ENCODE results near the gene RHAG.

DNA sequence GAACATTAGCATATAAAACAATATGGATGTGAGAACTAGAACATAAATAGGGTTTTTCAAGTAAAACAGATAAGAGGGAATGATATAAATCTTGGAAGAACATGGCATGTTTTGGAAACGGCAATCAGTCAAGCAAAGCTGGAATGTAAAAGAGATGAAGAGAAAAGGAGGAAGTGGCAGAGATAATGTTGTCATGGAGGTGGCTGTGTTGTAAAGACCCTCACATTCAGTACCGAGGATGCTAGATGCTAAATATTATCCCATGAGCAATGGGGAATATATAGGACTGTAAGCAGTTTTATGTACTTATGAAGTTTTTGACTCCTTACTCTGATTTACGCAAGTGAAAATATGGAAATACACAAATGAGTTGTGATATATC is 702 bp upstream of the RHAG start:
- TF ChIP-seq EZH2 (optimal IDR thresholded peaks at IDR 0.05; ENCODE audit: low read depth, low read length) (no peak), EZH2phosphoT487 (IDR thresholded peaks at IDR 0.05; ENCODE audit: low read length) (no peak)
- TF ChIP-seq, protein P1, sequence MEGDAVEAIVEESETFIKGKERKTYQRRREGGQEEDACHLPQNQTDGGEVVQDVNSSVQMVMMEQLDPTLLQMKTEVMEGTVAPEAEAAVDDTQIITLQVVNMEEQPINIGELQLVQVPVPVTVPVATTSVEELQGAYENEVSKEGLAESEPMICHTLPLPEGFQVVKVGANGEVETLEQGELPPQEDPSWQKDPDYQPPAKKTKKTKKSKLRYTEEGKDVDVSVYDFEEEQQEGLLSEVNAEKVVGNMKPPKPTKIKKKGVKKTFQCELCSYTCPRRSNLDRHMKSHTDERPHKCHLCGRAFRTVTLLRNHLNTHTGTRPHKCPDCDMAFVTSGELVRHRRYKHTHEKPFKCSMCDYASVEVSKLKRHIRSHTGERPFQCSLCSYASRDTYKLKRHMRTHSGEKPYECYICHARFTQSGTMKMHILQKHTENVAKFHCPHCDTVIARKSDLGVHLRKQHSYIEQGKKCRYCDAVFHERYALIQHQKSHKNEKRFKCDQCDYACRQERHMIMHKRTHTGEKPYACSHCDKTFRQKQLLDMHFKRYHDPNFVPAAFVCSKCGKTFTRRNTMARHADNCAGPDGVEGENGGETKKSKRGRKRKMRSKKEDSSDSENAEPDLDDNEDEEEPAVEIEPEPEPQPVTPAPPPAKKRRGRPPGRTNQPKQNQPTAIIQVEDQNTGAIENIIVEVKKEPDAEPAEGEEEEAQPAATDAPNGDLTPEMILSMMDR (IDR thresholded peaks at IDR 0.05; ENCODE audit: low read length) = no peak
